AG04449 (cell line): ENCODE data around the gene HLA-A.

Experiments
- CTCF ChIA-PET: fragments of 350-600 bp; formaldehyde crosslinking; extraction: SDS; loops from one replicate; lab custom pipeline; 2021; ENCODE audit warnings: antibody characterized with exemption; lab: Yijun Ruan, JAX
- POLR2A ChIA-PET: fragments of 400-600, 350-600 bp; formaldehyde crosslinking; extraction: SDS; loops from one replicate; lab custom pipeline; 2020; ENCODE audit warnings: antibody characterized with exemption, inconsistent platforms; lab: Yijun Ruan, JAX
- DNase-seq: peaks from one replicate; pipeline ENCODE4 v3.0.0-alpha.2; 2010; ENCODE audit warnings: low read depth, low spot score
- H3K4me3 ChIP-seq: 2 replicates; pipeline ENCODE4 v1.5.1; 2011; ENCODE audit warnings: low read depth, mild to moderate bottlenecking, control low read depth, low read length
- CTCF ChIP-seq: IDR thresholded peaks from one replicate; pipeline ENCODE4 v1.5.1; 2011; ENCODE audit warnings: mild to moderate bottlenecking, moderate library complexity, low read length, control low read depth, inconsistent platforms; ENCODE audit not compliant: insufficient read depth; ENCODE audit errors: missing control alignments

Gene HLA-A

DNA sequence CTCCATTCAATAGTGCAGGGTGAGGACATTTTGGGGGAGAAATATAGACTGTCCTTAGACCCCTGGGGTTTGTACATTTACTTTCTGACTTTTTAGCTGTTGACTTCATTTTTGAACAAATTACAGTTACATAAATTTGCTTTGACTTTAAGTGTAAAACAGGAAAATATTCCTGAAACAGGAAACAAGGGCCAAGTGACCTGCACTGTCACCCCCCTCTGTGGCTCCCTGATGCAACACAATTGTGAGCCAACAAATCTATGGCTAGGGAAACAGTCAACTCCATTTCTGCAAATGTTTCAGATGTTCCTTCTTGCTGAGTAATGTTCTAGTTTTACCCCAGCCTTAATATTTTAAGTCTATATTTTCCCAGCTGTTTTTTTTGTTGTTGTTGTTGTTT is 39.8 kb downstream of the HLA-A start:
- no peak for TF ChIP-seq CTCF
- ChIA-PET POLR2A (no interaction called here), CTCF (no interaction called here)
- no peak for DNase-seq
- H3K4me3 ChIP-seq: no peak overlapping the region

- TF ChIP-seq CTCF: no peak
- POLR2A ChIA-PET: no interaction called here
- H3K4me3 ChIP-seq: no peak overlapping the region
- DNase-seq: no peak
- CTCF ChIA-PET: interaction anchor here (1.2 to 1.8 kb wide), 2 partner anchors 15 to 20 kb away, joined by 4 read pairs; no protein-coding TSS in a partner anchor
Measured at GRCh38 chr6:29984232-29984631, 41.9 kb downstream of the HLA-A start.

- DNase-seq: no peak
- no peak overlapping the region for H3K4me3 ChIP-seq
- ChIA-PET CTCF (interaction anchor here (1.2 to 1.8 kb wide), 3 partner anchors 16 to 118 kb away, joined by 3 to 4 read pairs (median 4); no protein-coding TSS in a partner anchor), POLR2A (interaction anchor here (1.0 kb wide), 1 partner anchor 20 kb away, joined by 3 read pairs; no protein-coding TSS in a partner anchor)
- no peak for TF ChIP-seq CTCF
Measured at GRCh38 chr6:29984992-29985391, 42.7 kb downstream of the HLA-A start.

- no peak for DNase-seq
- ChIA-PET CTCF (interaction anchor here (0.7 to 1.7 kb wide), 2 partner anchors 117 to 332 kb away, joined by 3 to 4 read pairs; no protein-coding TSS in a partner anchor), POLR2A (interaction anchor here (1.0 kb wide), 1 partner anchor 21 kb away, joined by 3 read pairs; no protein-coding TSS in a partner anchor)
- TF ChIP-seq CTCF: no peak
- no peak overlapping the region for H3K4me3 ChIP-seq
Measured at GRCh38 chr6:29986179-29986781, 43.9 kb downstream of the HLA-A start.

DNA sequence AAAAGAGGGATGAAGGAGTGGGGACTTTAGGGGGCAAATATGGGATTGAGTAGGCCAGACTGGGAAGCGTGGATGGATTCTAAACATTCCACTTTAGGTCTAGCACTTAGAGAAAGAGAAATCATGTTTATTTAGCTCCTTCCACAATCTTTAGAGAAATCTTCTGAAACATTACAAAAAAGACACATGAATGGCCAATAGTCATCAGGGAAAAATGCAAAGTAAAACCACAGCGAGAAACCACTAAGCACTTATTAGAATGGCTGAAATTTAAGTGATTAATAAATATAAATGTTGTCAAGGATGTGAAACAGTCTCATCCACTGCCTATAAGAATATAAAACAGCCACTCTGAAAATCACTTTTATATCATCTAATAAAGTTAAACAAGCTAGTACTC is 46.9 kb downstream of the HLA-A start:
- no peak for DNase-seq
- no peak overlapping the region for H3K4me3 ChIP-seq
- no peak for TF ChIP-seq CTCF
- ChIA-PET POLR2A (no interaction called here), CTCF (interaction anchor here (1.3 kb wide), 1 partner anchor 14 kb away, joined by 6 read pairs; no protein-coding TSS in a partner anchor)

- POLR2A ChIA-PET: no interaction called here
Measured at GRCh38 chr6:29990931-29991330, 48.6 kb downstream of the HLA-A start.

More at GRCh38 chr6:29990931-29991330, 48.6 kb downstream of the HLA-A start:
- no peak for TF ChIP-seq CTCF
- DNase-seq: no peak
- CTCF ChIA-PET: no interaction called here
- no peak overlapping the region for H3K4me3 ChIP-seq
